Upper lobe of right lung (tissue), 1 donor: ENCODE measurements around the gene ALOX5AP. TPM values are rescaled to one million over a fixed set of nuclear protein-coding genes. Genes with fewer than 3 reads are reported as not detected.

Source experiments
- ATAC-seq: fragments of 200-7000 bp; cut with Tn5 transposase; one replicate; pipeline ENCODE4 v1.9.1; 2020; ENCODE audit warnings: mild to moderate bottlenecking, moderate library complexity
- DNase-seq: peaks from one replicate; pipeline ENCODE4 v3.0.0-alpha.2; 2020
- H3K27ac ChIP-seq: fragments of 200-600 bp; one replicate; pipeline ENCODE4 v1.8.0; 2022
- H3K27me3 ChIP-seq: fragments of 200-600 bp; one replicate; pipeline ENCODE4 v1.8.0; 2022; ENCODE audit warnings: mild to moderate bottlenecking
- H3K36me3 ChIP-seq: fragments of 200-600 bp; one replicate; pipeline ENCODE4 v1.8.0; 2022
- H3K4me1 ChIP-seq: fragments of 200-600 bp; one replicate; pipeline ENCODE4 v1.8.0; 2022
- H3K4me3 ChIP-seq: fragments of 200-600 bp; one replicate; pipeline ENCODE4 v1.8.0; 2022; ENCODE audit warnings: mild to moderate bottlenecking
- H3K9me3 ChIP-seq: fragments of 200-600 bp; one replicate; pipeline ENCODE4 v1.8.0; 2022
- intact Hi-C: fragments of 100-400 bp; cut with DNase I; formaldehyde crosslinking; loops from one replicate; pipeline ENCODE4 v1.11.0; 2022
- total RNA-seq: library from RNA; stranded (reverse); fragmentation: NEBNext Ultra II Directional; extraction: Animal tissue kit (Norgen Biotek cat#: 25700); gene quantifications from one replicate; pipeline ENCODE4 v1.2.1, GENCODE V29; 2021
- TF ChIP-seq, protein P1 (sequence below): fragments of 200-600 bp; IDR thresholded peaks from one replicate; pipeline ENCODE4 v1.8.0; 2022; ENCODE audit warnings: antibody characterized with exemption
- donor health status: DM: no; HTN: yes; CAD: no; lungs with severe emphysema.

Gene ALOX5AP
- total RNA-seq, 1 donor from 2014 or later = 195 TPM

DNA sequence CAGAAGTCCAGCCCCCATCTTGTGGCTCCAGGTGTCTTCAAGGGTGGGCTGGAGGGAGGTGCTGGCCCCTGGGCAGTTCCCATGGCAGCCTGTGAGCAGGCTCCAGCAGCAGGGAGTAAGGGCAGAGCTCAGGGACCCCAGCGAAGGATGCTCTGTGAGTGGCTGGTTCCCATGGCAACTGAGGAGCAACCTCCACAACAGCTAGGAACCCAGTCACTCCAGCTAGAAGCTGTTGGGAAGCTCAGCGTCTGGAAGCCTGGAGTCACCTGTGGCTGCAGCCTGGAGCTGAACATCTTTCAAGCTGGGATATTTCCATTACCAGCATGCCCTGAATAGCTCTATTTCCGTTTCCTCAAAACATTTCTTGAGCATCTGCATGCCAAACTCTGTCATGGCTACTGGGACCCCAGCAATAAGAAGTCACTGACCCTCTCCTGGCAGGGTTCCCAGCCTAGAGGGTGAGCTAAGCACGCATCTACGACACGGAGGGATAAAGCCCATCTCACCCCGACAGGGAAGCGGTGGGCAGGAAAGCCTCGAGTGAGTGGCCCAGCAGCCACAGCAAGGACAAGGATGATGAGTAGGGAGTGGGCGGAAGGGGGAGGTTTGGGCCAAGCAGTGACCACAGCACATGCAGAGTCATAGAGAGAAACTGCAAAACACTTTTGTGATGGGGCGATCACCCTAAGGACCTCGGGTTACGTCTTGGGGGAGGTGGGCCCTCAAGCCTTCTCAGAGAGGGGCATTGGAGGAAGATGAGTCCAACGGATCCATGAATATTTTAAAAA is 52.6 kb downstream of the ALOX5AP start:
- Histone ChIP-seq H3K27me3 (no peaks in the 10 kb centered on the region), H3K4me1 (peaks cover 8% of the 10 kb centered on the region), H3K9me3 (no peaks in the 10 kb centered on the region), H3K27ac (no peak overlapping the region), H3K4me3 (no peak overlapping the region), H3K36me3 (no peaks in the 10 kb centered on the region)
- ATAC-seq (peak; percentile 24), DNase-seq (no peak)
- intact Hi-C loops = no loop called here
- TF ChIP-seq, protein P1, sequence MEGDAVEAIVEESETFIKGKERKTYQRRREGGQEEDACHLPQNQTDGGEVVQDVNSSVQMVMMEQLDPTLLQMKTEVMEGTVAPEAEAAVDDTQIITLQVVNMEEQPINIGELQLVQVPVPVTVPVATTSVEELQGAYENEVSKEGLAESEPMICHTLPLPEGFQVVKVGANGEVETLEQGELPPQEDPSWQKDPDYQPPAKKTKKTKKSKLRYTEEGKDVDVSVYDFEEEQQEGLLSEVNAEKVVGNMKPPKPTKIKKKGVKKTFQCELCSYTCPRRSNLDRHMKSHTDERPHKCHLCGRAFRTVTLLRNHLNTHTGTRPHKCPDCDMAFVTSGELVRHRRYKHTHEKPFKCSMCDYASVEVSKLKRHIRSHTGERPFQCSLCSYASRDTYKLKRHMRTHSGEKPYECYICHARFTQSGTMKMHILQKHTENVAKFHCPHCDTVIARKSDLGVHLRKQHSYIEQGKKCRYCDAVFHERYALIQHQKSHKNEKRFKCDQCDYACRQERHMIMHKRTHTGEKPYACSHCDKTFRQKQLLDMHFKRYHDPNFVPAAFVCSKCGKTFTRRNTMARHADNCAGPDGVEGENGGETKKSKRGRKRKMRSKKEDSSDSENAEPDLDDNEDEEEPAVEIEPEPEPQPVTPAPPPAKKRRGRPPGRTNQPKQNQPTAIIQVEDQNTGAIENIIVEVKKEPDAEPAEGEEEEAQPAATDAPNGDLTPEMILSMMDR = no peak

DNA sequence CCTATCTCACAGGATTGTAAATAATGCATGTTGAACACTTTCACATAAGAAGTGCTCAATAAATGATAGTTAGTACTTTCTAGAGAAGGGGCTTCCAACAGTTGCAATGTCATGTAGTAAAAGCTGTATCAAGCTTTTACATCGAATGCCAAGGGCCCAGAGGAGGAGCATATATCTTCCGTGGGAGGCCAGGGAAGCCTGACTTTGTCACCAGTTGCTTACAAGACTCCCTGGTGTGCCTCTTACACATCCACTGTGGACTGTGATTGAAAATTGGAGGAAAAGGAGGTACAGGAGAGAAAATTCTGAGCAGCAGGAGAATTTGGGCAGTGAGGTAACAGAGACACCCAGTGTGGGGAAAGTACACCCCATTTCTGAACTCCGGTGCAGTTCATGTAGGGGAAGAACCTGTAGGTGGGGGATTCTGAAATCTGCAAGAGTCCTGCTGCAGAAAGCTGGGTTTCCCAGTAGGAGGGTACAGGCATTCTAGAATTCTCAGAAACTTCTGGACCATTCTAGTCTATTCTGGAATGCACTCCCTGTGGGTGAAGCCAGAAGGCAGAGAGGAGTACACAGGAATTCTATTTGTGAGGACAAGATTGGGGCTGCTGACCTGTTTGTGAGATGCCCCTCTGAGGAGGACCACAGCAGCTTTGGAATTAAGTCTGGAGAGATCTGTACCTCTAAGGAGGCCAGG is 54.0 kb downstream of the ALOX5AP start:
- Histone ChIP-seq H3K36me3 (no peaks in the 10 kb centered on the region), H3K4me3 (no peak overlapping the region), H3K9me3 (no peaks in the 10 kb centered on the region), H3K4me1 (peaks cover 10% of the 10 kb centered on the region), H3K27ac (no peak overlapping the region), H3K27me3 (no peaks in the 10 kb centered on the region)
- TF ChIP-seq, protein P1 = no peak
- intact Hi-C loops = no loop called here
- ATAC-seq (no peak), DNase-seq (no peak)

DNA sequence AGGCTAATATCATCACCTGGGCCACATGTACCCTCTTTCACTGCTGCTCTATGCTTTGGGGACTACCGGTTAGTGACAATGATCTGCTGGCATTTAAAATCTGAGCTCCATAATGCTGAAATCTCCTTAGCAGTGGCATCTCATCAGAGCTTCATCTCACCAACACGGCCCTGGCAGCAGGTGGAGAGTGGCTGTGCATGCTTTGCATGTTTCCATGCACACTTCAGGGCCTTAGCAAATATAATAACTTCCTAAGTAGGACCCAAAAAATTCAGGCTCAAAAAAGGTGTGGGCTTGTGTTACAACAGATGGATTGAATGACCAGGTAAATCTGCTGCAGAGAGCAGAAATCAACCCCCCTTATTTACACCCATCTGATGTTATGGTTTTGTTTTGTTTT is 55.2 kb downstream of the ALOX5AP start:
- Histone ChIP-seq H3K36me3 (no peaks in the 10 kb centered on the region), H3K4me3 (no peak overlapping the region), H3K27ac (no peak overlapping the region), H3K9me3 (no peaks in the 10 kb centered on the region), H3K27me3 (no peaks in the 10 kb centered on the region), H3K4me1 (peaks cover 11% of the 10 kb centered on the region)
- intact Hi-C loops = no loop called here
- ATAC-seq = peak; percentile 58
- TF ChIP-seq, protein P1 = no peak
- no peak for DNase-seq

DNA sequence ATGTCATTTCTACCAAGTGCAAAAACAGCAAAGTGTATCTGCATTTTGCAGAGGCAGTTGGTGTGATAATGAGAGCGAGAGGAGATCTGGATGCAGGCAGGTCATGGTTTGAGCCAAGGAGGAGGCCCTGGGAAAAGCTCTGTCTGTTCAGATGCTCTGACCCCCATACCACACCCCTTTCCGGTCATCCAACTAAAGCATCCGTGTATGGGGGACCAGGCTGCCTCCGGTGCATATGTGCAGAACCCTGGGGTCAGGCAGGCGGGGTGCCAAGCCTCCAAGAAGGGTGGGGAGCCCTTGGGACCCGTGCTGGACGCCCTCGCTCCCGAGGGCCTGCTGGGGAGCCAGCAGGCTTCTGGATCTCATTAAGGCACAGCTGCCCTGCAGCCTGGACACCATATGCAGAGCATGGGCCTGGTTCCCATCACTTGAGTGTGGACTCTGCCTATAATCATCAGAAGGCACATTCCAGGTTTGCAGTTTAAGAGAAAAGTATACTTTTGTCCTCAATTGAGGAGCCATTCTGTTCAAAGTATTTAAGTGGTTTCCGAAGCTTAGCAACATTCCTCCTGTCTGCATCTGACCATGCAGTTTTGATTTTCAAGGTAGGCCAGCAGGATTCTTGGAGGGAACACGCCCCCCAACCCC is 56.1 kb downstream of the ALOX5AP start:
- TF ChIP-seq, protein P1 = no peak
- Histone ChIP-seq H3K27ac (no peak overlapping the region), H3K4me3 (no peak overlapping the region), H3K27me3 (no peaks in the 10 kb centered on the region), H3K9me3 (no peaks in the 10 kb centered on the region), H3K36me3 (no peaks in the 10 kb centered on the region), H3K4me1 (peaks cover 20% of the 10 kb centered on the region)
- no peak for ATAC-seq
- intact Hi-C loops = no loop called here
- no peak for DNase-seq

DNA sequence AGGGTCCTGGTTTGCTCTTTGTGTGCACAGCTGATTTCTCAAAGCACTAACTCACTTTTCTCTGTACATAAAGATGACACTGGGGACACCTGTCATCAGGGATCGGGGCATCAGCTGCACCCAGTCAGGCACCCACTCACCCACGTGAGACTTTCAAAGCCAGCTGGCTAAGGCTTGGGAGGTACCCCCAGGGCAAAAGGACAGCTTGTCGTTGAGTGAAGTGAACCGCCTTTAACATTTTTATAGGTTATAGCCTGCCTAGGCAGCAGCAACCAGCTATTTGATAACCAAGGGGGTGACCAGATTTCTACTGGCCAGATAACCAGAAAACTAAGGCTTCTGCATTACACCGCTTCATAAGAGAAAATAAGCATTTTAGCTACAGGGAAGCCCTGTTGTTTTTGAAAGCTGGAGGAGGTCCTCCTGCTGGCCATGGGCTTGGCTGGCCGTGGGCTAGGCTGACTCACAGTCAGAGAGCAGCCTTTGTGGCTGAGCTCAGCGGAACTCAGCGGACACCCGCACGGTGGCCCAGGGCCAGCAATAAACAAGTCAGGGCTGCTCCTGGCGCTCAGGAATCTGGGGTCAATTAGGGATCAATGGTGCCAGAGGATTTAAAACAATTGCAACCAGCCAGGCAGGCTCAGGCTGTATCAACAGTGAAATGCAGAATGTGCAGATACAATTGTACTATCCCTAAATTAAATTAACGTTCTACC is 57.1 kb downstream of the ALOX5AP start:
- Histone ChIP-seq H3K9me3 (no peaks in the 10 kb centered on the region), H3K4me1 (peaks cover 20% of the 10 kb centered on the region), H3K36me3 (no peaks in the 10 kb centered on the region), H3K4me3 (no peak overlapping the region), H3K27ac (no peak overlapping the region), H3K27me3 (no peaks in the 10 kb centered on the region)
- intact Hi-C loops = no loop called here
- DNase-seq (peak; percentile 75), ATAC-seq (peak; percentile 71)
- TF ChIP-seq, protein P1 = peak; percentile 24
